Measurements from ENCODE around the gene DNAJB14.
A peak's percentile ranks its signal among the peaks of the same experiment; 100 is the strongest.

DNAJB14 gene

GRCh38 chr4:99934891-99935290 lies 11.5 kb downstream of the DNAJB14 start:
- H3K27me3 ChIP-seq (ENCODE audit: control insufficient read depth, insufficient read depth, low read length): no peaks in the 10 kb centered on the region

GRCh38 chr4:99927566-99927965 lies 18.9 kb downstream of the DNAJB14 start:
- H3K4me3 ChIP-seq (ENCODE audit: low read depth, low read length): no peak overlapping the region
- no peaks in the 10 kb centered on the region for H3K27me3 ChIP-seq (ENCODE audit: control insufficient read depth, insufficient read depth, low read length)
- H3K9me3 ChIP-seq (ENCODE audit: control insufficient read depth, insufficient read depth, low read length): no peaks in the 10 kb centered on the region
- H3K4me1 ChIP-seq (ENCODE audit: control insufficient read depth, insufficient read depth, low read length): no peaks in the 10 kb centered on the region
- H3K9ac ChIP-seq (ENCODE audit: low read depth, low read length): no peak overlapping the region
- no peaks in the 10 kb centered on the region for H3K36me3 ChIP-seq (ENCODE audit: control insufficient read depth, insufficient read depth, low read length)

More at GRCh38 chr4:99934891-99935290, 11.5 kb downstream of the DNAJB14 start:
- Histone ChIP-seq H3K4me1 (ENCODE audit: control insufficient read depth, insufficient read depth, low read length) (no peaks in the 10 kb centered on the region), H3K9ac (ENCODE audit: low read depth, low read length) (no peak overlapping the region), H3K9me3 (ENCODE audit: control insufficient read depth, insufficient read depth, low read length) (no peaks in the 10 kb centered on the region), H3K4me3 (ENCODE audit: low read depth, low read length) (no peak overlapping the region), H3K36me3 (ENCODE audit: control insufficient read depth, insufficient read depth, low read length) (no peaks in the 10 kb centered on the region)

GRCh38 chr4:99921174-99921573 lies 25.2 kb downstream of the DNAJB14 start:
- no peaks in the 10 kb centered on the region for H3K4me1 ChIP-seq (ENCODE audit: control insufficient read depth, insufficient read depth, low read length)
- H3K36me3 ChIP-seq (ENCODE audit: control insufficient read depth, insufficient read depth, low read length): no peaks in the 10 kb centered on the region
- no peak overlapping the region for H3K4me3 ChIP-seq (ENCODE audit: low read depth, low read length)
- H3K27me3 ChIP-seq (ENCODE audit: control insufficient read depth, insufficient read depth, low read length): no peaks in the 10 kb centered on the region
- no peak overlapping the region for H3K9ac ChIP-seq (ENCODE audit: low read depth, low read length)
- no peaks in the 10 kb centered on the region for H3K9me3 ChIP-seq (ENCODE audit: control insufficient read depth, insufficient read depth, low read length)

GRCh38 chr4:99918656-99919055 lies 27.8 kb downstream of the DNAJB14 start:
- H3K4me1 ChIP-seq (ENCODE audit: control insufficient read depth, insufficient read depth, low read length): no peaks in the 10 kb centered on the region

GRCh38 chr4:99917575-99917974 lies 28.8 kb downstream of the DNAJB14 start:
- no peaks in the 10 kb centered on the region for H3K36me3 ChIP-seq (ENCODE audit: control insufficient read depth, insufficient read depth, low read length)
- no peaks in the 10 kb centered on the region for H3K4me1 ChIP-seq (ENCODE audit: control insufficient read depth, insufficient read depth, low read length)
- H3K4me3 ChIP-seq (ENCODE audit: low read depth, low read length): no peak overlapping the region
- no peak overlapping the region for H3K9ac ChIP-seq (ENCODE audit: low read depth, low read length)
- H3K9me3 ChIP-seq (ENCODE audit: control insufficient read depth, insufficient read depth, low read length): no peaks in the 10 kb centered on the region
- no peaks in the 10 kb centered on the region for H3K27me3 ChIP-seq (ENCODE audit: control insufficient read depth, insufficient read depth, low read length)

More at GRCh38 chr4:99918656-99919055, 27.8 kb downstream of the DNAJB14 start:
- Histone ChIP-seq H3K27me3 (ENCODE audit: control insufficient read depth, insufficient read depth, low read length) (no peaks in the 10 kb centered on the region), H3K36me3 (ENCODE audit: control insufficient read depth, insufficient read depth, low read length) (no peaks in the 10 kb centered on the region), H3K4me3 (ENCODE audit: low read depth, low read length) (no peak overlapping the region), H3K9me3 (ENCODE audit: control insufficient read depth, insufficient read depth, low read length) (no peaks in the 10 kb centered on the region), H3K9ac (ENCODE audit: low read depth, low read length) (no peak overlapping the region)

GRCh38 chr4:99915449-99915848 lies 31.0 kb downstream of the DNAJB14 start:
- no peaks in the 10 kb centered on the region for H3K9me3 ChIP-seq (ENCODE audit: control insufficient read depth, insufficient read depth, low read length)
- no peaks in the 10 kb centered on the region for H3K4me1 ChIP-seq (ENCODE audit: control insufficient read depth, insufficient read depth, low read length)
- H3K36me3 ChIP-seq (ENCODE audit: control insufficient read depth, insufficient read depth, low read length): no peaks in the 10 kb centered on the region
- no peaks in the 10 kb centered on the region for H3K27me3 ChIP-seq (ENCODE audit: control insufficient read depth, insufficient read depth, low read length)
- no peak overlapping the region for H3K9ac ChIP-seq (ENCODE audit: low read depth, low read length)
- H3K4me3 ChIP-seq (ENCODE audit: low read depth, low read length): no peak overlapping the region

GRCh38 chr4:99894998-99895397 lies 51.4 kb downstream of the DNAJB14 start:
- Histone ChIP-seq H3K36me3 (ENCODE audit: control insufficient read depth, insufficient read depth, low read length) (no peaks in the 10 kb centered on the region), H3K4me3 (ENCODE audit: low read depth, low read length) (peak overlapping the region; percentile 82), H3K4me1 (ENCODE audit: control insufficient read depth, insufficient read depth, low read length) (no peaks in the 10 kb centered on the region), H3K9ac (ENCODE audit: low read depth, low read length) (peak overlapping the region; percentile 86), H3K27me3 (ENCODE audit: control insufficient read depth, insufficient read depth, low read length) (no peaks in the 10 kb centered on the region), H3K9me3 (ENCODE audit: control insufficient read depth, insufficient read depth, low read length) (no peaks in the 10 kb centered on the region)

- Histone ChIP-seq H3K36me3 (ENCODE audit: control insufficient read depth, insufficient read depth, low read length) (no peaks in the 10 kb centered on the region), H3K4me3 (ENCODE audit: low read depth, low read length) (peak within 1 kb of the TSS; percentile 88), H3K4me1 (ENCODE audit: control insufficient read depth, insufficient read depth, low read length) (no peaks in the 10 kb centered on the region), H3K9me3 (ENCODE audit: control insufficient read depth, insufficient read depth, low read length) (no peaks in the 10 kb centered on the region), H3K27me3 (ENCODE audit: control insufficient read depth, insufficient read depth, low read length) (no peaks in the 10 kb centered on the region), H3K9ac (ENCODE audit: low read depth, low read length) (peak within 1 kb of the TSS; percentile 86)
Measured at GRCh38 chr4:99894161-99894997, 52.0 kb downstream of the DNAJB14 start, which contains the start of gene LAMTOR3. Gene LAMTOR3 (minus strand): TSS chr4:99894427. CDS start chr4:99893963, 464 bp downstream.

- Histone ChIP-seq H3K9ac (ENCODE audit: low read depth, low read length) (peak overlapping the region; percentile 80), H3K9me3 (ENCODE audit: control insufficient read depth, insufficient read depth, low read length) (no peaks in the 10 kb centered on the region), H3K27me3 (ENCODE audit: control insufficient read depth, insufficient read depth, low read length) (no peaks in the 10 kb centered on the region), H3K36me3 (ENCODE audit: control insufficient read depth, insufficient read depth, low read length) (no peaks in the 10 kb centered on the region), H3K4me3 (ENCODE audit: low read depth, low read length) (peak overlapping the region; percentile 88), H3K4me1 (ENCODE audit: control insufficient read depth, insufficient read depth, low read length) (no peaks in the 10 kb centered on the region)
Measured at GRCh38 chr4:99893839-99894160, 52.6 kb downstream of the DNAJB14 start.

GRCh38 chr4:99893029-99893428 lies 53.4 kb downstream of the DNAJB14 start:
- peak overlapping the region; percentile 88 for H3K4me3 ChIP-seq (ENCODE audit: low read depth, low read length)
- H3K9me3 ChIP-seq (ENCODE audit: control insufficient read depth, insufficient read depth, low read length): no peaks in the 10 kb centered on the region
- H3K4me1 ChIP-seq (ENCODE audit: control insufficient read depth, insufficient read depth, low read length): no peaks in the 10 kb centered on the region
- no peaks in the 10 kb centered on the region for H3K27me3 ChIP-seq (ENCODE audit: control insufficient read depth, insufficient read depth, low read length)
- H3K36me3 ChIP-seq (ENCODE audit: control insufficient read depth, insufficient read depth, low read length): no peaks in the 10 kb centered on the region
- no peak overlapping the region for H3K9ac ChIP-seq (ENCODE audit: low read depth, low read length)

GRCh38 chr4:99891351-99891750 lies 55.1 kb downstream of the DNAJB14 start:
- Histone ChIP-seq H3K9me3 (ENCODE audit: control insufficient read depth, insufficient read depth, low read length) (no peaks in the 10 kb centered on the region), H3K4me3 (ENCODE audit: low read depth, low read length) (no peak overlapping the region), H3K27me3 (ENCODE audit: control insufficient read depth, insufficient read depth, low read length) (no peaks in the 10 kb centered on the region), H3K4me1 (ENCODE audit: control insufficient read depth, insufficient read depth, low read length) (no peaks in the 10 kb centered on the region), H3K9ac (ENCODE audit: low read depth, low read length) (no peak overlapping the region), H3K36me3 (ENCODE audit: control insufficient read depth, insufficient read depth, low read length) (no peaks in the 10 kb centered on the region)

- Histone ChIP-seq H3K36me3 (ENCODE audit: control insufficient read depth, insufficient read depth, low read length) (no peaks in the 10 kb centered on the region), H3K4me3 (ENCODE audit: low read depth, low read length) (no peak overlapping the region), H3K9ac (ENCODE audit: low read depth, low read length) (no peak overlapping the region), H3K27me3 (ENCODE audit: control insufficient read depth, insufficient read depth, low read length) (no peaks in the 10 kb centered on the region), H3K4me1 (ENCODE audit: control insufficient read depth, insufficient read depth, low read length) (no peaks in the 10 kb centered on the region), H3K9me3 (ENCODE audit: control insufficient read depth, insufficient read depth, low read length) (no peaks in the 10 kb centered on the region)
Measured at GRCh38 chr4:99887837-99888236, 58.6 kb downstream of the DNAJB14 start.

All from iPS-15b (cell line).